ENCODE results near the gene GAPVD1.

DNA sequence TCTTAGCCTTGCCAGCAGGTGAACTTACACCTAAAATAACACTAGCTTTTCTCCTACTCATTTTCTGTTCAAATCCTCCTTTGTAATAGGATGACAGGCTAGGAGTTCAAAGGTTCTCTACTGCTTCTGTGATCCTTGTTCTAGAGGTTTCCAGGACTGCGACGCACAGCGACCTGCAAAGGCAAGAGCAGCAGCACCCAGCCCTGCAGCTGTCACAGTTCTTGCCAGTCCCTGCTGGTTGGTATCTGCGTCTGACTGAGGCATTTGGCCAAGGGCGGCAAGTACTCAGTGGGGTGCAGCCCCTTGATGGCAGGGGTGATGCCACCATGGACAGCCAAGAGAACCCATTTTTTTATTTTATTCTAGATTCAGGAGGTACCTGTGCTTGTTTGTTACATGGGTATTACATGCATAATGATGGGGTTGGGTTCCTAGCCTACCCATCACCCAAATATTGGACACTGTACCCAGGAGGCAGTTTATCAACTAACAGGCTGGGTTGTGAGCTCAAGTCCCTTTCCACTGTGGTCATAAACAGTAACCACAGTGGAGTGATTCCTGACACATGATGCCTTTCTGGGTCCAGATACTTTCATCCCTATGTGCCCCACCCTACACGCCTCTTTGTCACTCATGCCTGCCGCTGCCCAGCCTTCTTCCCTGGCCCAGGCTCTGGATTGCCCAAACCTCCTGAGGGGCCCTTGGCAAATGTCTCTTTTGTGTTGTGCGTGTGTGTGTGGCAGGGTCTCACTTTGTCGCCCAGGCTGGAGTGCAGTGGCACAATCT, 111.0 kb downstream of the GAPVD1 start:
- TF ChIP-seq, protein P1, sequence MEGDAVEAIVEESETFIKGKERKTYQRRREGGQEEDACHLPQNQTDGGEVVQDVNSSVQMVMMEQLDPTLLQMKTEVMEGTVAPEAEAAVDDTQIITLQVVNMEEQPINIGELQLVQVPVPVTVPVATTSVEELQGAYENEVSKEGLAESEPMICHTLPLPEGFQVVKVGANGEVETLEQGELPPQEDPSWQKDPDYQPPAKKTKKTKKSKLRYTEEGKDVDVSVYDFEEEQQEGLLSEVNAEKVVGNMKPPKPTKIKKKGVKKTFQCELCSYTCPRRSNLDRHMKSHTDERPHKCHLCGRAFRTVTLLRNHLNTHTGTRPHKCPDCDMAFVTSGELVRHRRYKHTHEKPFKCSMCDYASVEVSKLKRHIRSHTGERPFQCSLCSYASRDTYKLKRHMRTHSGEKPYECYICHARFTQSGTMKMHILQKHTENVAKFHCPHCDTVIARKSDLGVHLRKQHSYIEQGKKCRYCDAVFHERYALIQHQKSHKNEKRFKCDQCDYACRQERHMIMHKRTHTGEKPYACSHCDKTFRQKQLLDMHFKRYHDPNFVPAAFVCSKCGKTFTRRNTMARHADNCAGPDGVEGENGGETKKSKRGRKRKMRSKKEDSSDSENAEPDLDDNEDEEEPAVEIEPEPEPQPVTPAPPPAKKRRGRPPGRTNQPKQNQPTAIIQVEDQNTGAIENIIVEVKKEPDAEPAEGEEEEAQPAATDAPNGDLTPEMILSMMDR (conservative IDR thresholded peaks at IDR 0.05; ENCODE audit: low read length) = no peak
- no peak for TF ChIP-seq EZH2phosphoT487 (IDR thresholded peaks at IDR 0.05; ENCODE audit: borderline replicate concordance, low read depth, low read length)

Data from OCI-LY7 (cell line).